A204.1 (cell line): ENCODE data around the gene TSR1.
"Not testable (repeated sequence)": the region's sequence is repeated elsewhere in the genome, so short reads cannot be mapped to it uniquely, and the experiment has no call there.

Experiments used
- FAIRE-seq: peaks from 2 replicates; lab custom pipeline; 2012; peaks lifted over from hg19 to GRCh38; lab: Jason Lieb, UNC

Gene TSR1

DNA sequence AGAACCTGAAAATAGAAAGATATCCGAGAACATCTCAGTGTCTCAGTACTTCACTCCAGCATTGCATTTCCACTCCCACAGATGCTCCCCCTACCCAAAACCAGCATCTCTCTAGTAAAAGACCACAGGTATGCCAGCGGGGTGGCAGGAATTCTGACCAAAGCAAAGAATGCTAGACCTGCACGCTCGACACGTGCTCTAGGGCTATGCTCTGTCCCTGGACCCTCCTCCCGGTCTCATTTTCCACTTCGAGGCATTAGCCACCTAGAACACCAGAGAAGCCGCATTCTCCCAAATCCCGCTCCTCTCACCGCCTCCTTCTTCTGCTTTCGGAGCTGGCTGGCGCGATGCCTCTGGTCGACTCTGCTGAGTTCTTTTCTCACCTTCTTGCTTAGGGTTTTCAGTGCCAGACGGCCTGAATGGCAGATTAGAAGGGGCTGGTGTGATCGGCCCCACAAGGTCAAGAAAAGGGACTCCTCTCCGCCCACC, 487 bp downstream of the TSR1 start:
- FAIRE-seq, result no peak

DNA sequence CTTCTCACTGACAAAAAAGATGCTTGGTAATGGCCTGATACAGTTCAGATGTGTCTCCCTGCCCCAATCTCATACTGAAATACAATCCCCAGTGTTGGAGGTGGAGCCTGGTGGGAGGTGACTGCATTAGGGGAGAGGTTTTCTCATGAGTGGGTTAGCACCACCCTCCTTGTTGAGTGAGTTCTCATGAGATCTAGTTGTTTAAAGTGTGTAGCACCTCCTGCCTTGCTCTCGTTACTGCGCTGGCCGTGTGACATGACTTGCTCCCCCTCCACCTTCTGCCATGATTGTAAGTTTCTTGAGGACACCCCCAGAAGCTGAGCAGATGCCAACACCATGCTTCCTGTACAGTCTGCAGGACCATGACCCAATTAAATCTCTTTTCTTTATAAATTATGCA, 5.0 kb downstream of the TSR1 start:
- FAIRE-seq, result no peak

DNA sequence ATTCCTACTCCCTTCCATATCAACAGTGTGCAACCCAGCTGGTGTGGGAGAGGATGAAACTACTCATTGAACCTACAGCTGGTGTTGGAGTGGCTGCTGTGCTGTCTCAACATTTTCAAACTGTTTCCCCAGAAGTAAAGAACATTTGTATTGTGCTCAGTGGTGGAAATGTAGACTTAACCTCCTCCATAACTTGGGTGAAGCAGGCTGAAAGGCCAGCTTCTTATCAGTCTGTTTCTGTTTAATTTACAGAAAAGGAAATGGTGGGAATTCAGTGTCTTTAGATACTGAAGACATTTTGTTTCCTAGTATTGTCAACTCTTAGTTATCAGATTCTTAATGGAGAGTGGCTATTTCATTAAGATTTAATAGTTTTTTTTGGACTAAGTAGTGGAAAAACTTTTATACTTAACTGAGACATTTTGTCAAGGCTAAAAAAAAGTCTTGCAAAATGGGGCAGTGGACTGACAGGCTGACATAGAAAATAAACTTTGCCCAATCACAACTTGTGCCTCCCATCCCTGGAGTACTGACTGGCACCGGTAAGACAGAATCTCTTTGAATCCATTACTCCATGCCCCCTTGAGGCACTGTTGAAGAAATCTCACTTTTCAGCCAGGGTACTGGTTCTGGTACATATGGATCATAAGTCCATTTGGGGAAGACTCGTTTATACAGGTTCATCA, 12.5 kb downstream of the TSR1 start:
- FAIRE-seq, result no peak

DNA sequence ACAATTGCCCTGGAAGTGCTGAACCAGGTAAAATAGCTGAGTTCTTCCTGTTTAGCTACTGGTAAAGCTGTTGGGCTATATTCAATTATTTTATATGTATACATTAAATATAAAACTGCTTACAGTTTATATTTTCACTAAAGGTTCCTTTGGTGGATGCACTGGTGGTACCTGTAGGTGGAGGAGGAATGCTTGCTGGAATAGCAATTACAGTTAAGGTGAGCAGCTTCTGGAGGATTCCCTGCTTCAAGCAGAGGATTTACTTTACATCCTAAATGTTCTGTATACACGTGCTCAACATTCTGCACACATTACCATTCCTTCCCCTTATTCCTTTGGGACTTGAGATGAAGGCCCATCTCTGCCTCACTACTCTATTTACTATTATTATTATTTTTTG, 14.9 kb downstream of the TSR1 start:
- FAIRE-seq, result no peak

DNA sequence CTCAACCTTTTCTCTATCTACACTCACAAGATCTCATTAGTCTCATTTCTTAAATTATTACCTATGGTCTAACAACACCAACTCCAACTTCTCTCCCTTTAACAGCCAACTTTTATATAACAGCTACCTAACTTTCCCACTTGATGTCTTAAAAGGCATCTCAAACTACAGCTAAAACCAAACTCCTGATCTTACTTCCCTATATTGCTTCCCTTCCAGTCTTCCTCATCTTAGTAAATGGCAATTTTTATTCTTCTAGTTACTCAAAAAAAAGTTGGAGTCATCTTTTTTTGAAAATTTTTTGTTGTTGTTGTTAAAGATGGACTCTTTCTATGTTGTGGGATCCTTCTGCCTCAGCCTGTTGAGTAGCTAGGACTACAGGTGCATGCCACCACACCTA, 17.2 kb downstream of the TSR1 start:
- FAIRE-seq, result no peak

DNA sequence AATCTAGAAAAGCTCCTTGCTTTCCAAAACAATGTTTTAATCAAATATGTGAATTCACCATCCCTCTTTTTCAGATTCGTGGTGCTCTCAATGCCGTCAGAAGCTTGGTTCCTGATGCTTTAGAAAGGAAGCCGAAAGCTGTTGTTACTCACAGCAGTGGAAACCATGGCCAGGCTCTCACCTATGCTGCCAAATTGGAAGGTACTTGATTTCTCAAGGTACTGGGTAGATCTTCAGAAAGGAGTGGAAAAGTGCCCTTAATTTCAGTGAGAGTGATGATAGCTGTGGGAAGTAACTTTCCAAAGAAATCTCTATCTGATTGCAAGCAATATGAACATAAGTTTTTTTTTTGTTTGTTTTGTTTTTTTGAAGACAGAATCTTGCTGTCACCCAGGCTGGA, 18.5 kb downstream of the TSR1 start:
- no peak for FAIRE-seq

DNA sequence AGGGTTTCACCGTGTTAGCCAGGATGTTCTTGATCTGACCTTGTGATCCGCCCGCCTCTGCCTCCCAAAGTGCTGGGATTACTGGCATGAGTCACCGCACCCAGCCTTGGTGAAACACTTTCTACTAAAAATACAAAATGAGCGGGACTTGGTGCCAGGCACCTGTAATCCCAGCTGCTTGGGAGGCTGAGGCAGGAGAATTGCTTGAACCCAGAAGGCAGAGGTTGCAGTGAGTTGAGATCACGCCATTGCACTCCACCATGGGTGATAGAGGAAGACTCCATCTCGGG, 19.4 kb downstream of the TSR1 start:
- not testable (repeated sequence) for FAIRE-seq

DNA sequence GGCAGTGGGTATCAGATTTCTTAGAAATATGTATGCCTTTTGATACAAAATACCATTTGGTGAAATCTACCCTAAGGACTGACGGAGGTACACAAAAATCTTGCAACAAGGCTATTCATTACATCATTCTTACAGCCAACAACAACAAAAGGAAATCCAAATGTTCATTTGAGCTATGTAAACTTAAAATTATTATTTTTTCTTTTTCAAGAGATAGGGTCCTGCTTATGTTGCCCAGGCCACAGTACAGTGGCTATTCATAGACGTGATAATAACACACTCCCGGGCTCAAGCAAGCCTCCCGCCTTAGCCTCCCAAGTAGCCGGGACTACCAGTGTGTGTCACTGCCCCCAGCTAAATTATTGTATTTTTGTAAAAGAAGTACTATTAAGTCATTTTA, 23.5 kb downstream of the TSR1 start:
- FAIRE-seq, result no peak

DNA sequence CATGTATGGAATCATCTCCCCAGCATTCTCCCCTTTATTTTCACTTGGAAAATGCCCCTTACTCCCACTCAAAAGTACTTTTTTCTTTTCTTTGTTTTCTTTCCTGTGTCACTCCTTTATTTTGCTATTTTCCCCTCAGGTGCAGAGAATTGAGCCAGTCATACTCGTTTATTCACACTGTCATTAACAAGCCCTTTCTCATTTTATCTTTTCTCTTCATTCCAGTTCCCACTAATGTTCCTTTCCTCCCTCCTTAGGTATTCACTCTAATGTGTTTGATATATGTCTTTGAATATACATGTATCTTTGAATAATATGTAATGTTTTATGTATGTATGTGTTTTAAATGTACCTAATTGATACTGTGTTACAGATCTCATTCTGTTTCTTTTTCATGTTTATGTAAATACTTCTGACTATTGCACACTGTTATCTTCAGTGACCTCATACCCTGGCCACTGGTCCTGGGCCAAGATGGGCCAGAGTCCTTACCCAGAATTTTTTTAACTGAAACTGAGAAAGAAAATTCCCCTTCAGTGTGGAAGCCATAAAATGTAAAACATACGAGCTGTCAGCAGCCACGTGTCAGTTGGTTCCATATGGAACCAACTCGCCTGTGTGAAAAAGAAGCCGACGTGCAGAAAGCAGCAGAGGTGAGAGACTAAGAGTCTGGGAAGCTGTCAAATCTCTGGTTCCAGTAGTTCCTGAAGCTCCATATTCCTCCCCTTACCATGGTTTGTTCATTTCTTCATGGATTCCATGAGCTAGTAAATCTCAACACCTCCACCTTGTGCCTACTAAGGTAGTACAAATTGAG, 26.7 kb downstream of the TSR1 start:
- FAIRE-seq, result no peak

DNA sequence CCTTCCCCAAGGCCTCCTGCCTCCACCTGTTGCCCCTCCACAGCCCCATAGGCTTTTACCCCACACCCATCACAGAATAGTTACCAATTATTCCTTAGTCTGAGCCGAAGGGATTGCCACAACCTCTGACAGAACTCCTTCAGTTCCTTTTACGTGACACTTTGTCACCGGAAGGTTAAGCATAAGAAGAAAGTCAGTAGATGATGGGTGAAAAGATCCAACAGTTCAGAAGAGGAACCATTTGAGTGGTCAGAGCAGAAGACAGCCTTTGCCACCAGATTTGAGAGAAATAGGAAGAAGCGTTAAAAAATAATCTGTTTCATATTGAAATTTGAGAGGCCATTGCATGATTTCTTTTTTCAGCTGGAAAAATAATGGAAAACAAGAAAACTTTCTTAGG, 31.3 kb downstream of the TSR1 start:
- no peak for FAIRE-seq

DNA sequence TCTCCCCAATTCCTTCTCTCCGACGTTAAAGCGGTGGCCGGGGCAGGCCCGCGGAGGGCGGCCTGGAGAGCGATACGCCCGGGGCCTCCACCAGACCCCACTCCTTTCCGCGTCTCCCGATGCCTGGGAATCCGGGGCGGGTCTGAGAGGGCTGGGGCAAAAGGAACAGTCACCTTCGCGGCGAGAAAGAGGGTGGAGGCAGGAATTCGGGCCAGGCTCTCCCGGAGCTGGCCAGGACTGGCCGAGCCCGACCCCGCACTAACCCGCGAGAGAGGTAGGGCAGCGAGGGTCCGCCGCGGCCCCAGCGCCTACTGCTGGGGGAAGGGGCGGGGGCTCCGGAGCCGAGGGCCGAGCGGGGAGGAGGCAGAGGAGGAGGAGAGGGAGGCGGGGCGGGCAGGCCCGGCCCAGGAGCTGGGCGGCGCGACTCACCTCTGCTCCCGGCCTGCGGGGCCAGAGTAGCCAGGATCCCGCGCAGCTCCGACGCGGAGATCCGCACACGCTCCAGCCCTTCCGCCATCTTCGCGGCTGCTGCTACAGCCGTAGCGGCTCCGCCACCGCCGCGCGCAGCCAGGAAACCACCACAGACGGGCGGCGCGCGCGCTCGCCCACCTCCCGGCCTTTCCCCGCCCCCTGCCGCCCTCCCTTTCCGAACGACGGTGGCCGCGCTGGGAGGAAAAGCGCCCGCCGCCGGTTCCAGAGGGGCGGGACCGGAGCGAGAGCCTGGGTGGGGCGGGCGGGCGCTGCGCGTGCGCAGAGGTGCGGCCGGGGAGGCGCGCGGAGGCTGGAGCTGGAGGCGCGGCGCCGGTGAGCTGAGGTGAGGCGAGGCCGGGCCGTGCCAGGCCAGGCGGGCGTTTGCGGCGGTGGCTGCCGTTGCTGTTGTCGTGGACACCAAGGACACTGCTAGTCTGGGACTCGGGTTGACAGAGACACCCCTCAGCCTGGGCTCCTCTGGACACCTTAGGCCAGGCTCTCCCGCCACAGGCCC, 32.8 kb downstream of the TSR1 start, which contains the start of the genes SMG6 and SRR:
Gene SMG6, minus strand, starts transcription at position 582 of the 985 bp plus-strand sequence. Its CDS starts 65 bp downstream, at position 517.
Gene SRR, plus strand, starts transcription at position 747 of the 985 bp plus-strand sequence. CDS start 11,611 bp downstream, outside the sequence.
- no peak for FAIRE-seq

DNA sequence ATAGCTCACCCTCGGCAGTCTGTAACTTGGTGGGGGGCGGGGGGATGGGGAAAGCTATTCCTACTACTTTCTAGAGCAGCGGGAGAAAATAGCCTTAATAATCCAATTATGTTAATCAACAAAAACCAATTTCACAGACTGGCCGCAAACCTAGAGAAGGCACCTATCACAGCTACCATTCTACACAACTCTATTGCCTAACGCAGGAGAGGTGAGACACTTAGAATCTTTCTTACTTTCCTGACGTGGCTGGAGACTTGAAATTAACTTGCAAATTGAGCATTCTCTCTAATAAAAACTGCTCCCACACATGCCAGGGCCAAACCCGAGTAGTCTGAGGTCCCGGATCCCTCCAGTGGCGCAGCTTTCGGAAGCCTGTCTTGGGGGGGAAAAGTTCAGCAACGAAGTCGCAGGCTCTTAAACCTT, 33.5 kb downstream of the TSR1 start:
- FAIRE-seq, result no peak

DNA sequence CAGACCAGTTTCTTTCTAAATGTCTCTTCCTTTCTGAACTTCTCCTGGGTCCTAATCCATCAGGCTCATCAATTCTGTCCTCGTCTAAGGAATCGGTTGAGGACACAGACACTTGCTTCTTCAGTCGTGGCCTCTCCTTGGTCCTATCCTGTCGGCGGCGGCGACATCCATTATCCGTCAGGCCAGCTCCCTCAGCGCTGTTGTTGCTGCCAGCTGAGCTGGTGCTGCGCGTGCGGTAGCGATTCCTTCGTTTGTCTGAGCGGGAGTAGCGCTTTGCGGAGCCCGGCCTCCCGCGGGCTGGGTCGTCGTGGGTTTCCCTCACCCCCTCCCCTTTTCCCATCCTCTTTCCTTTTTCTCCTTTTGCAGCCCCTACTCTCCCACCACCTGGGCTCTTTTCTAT, 36.5 kb downstream of the TSR1 start:
- no peak for FAIRE-seq

DNA sequence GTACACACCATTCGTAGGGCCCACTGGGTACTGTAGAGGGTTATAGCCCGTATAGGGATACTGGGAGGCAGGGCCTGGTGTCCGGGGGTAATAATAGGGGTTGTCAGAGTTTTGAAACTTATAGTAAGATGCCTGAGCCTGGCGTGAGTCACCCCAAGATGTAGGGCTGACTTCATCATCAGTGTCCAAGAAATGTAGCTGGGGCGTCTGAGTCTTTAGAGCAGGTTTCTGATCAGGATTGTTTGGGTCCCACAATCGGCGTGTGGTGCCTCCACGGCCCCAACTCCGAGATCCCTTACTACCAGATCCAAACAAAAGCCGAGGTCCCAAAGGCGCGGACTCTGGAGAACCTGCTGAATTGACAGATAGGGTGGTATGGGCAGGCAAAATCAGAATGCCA, 37.1 kb downstream of the TSR1 start:
- FAIRE-seq, result no peak

DNA sequence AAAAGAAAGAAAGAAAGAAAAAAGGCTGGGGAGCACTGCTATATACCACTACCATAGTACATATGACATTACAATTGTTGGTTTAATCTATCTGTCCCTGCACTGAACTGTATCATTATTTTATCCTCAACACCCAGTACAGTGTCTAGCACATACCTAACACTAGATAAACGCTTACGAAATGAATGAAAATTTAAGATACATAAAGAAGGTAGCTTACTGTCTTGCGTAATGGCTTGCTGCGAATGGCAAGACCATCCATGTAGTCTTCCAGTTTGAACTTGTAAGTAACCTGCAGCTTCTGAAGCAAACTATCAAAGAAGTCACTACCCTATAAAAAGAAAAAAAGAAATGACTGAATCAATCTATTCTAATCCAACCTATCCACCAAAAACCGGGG, 39.2 kb downstream of the TSR1 start:
- FAIRE-seq, result no peak

DNA sequence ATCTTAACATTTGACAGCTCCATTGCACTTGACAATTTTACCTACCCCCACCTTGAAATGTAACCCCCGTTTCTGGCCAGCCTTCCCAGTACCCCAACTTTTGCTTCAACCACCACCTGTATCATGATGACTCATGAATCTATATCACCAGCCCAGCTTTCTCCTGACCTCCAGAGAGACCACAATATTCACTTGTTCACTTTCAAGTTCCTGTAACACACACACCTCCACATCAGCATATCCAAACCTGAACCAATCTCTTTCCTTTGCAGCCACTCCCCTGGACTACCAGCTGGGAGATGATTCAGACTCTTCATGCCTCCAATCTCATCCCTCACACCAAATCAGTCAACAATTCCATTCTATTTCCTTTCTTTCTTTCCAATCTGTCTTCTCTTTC, 40.7 kb downstream of the TSR1 start:
- no peak for FAIRE-seq

DNA sequence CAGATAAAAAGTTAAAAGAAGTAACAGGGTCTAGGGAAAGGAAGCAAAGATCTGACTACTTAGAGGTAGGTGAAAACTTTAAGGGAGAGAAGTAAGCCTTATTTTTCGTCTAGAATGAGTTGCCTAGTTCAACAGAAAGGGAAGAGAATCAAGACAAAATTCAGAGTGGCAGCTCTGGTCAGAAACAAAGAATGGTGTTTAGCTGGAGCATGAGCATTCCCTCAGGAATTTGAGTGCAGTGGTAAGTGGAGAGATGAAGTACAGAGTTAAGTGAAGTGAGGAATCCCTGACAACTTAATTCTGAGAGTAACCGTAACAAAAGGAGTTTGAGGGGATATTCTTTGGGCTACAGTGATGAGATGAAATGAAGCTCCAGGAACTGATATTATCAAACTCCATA, 44.2 kb downstream of the TSR1 start:
- FAIRE-seq, result no peak

DNA sequence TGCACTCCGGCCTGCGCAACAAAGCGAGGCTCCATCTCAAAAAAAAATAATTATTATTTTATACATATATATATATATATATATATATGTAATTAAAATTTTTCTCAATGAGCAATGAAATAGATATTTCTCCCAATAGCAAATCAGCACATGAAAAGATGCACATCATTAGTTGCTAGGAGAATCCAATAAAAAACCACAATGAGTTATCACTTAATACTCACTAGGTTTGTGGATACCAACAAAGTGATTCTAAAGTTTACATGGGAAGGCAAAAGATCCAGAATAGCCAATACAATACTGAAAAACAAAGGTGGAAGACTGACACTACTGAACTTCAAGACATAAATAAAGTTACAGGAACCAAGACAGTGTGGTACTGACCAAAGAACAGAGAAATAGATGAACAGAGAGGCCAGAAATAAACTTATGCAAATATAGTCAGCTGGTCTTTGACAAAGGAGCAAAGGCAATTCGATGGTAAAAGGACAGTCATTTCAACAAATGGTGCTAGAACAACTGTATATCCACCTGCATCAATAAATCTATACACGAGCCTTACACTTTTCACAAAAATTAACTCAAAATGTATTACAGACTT, 46.3 kb downstream of the TSR1 start:
- no peak for FAIRE-seq

DNA sequence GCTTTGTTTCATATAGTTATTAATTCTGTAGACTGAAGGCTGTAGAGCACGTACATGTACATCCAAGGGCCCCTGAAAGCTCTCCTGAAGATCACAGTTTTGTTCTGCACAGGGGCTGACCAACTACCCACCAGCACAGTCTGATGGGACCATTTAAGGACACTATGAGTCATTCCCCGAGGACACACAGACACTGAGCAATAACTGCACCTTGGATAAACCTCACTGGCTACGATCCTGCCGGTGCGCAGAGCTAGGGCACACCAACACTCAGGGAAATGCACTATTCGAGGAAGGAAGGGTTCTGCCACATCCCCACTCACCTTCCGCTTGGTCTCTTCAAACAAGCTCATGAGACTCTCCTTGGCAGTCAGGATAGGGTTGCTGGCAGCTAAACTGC, 53.0 kb downstream of the TSR1 start:
- FAIRE-seq, result no peak

DNA sequence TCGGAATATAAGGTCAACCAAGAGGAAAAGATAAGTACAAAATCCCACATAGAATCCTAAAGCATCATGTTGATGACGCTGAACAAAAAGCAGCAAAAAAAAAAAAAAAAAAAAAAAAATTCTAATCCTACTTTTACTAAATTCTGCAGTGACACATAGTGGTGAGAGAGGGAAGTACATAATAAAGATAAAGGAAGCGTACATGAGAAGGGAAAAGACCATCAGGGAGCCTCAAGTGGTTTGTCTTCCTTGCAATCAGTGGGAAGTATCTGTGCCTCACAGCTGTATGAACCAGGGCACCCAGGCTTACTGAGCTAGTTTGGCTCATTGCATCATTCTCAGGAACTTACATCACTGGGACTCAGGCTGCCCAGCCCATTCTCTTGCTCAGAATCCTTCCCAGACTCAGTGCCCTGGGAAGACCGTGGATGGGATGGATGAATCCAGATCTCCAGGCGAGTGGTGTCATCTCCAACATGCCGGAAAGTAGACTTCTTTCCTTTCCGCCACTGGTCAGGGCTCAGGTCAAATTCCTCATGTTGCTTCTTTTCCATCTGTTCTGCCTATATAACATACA, 53.9 kb downstream of the TSR1 start:
- peak; percentile 96 for FAIRE-seq

DNA sequence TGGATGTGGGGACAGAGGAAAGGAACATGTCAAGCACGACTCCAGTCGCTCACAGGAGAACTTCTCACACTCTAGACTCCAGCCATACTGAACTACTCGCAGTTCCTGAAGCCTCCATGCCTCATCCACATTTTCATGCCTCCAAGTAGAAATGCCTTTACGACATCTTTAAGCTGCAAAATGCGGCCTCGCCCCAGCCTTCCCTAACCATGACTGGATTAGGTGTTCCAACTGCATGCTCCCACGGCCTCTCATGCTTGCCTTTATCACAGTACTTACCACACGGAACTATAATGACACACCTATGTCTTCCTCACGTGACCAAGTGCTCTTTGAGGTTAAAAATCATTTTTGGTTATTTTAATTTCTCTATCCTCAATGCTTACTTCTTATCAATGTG, 56.5 kb downstream of the TSR1 start:
- no peak for FAIRE-seq
